T-helper 1 cell (primary cell): ENCODE results near the gene ANKRD52.
A peak's percentile ranks its signal among the peaks of the same experiment; 100 is the strongest.

Experiments used
- DNase-seq, 5 donors: peaks; one replicate each; pipeline ENCODE4 v3.0.0-alpha.2; 2012 to 2020

Gene ANKRD52

DNA sequence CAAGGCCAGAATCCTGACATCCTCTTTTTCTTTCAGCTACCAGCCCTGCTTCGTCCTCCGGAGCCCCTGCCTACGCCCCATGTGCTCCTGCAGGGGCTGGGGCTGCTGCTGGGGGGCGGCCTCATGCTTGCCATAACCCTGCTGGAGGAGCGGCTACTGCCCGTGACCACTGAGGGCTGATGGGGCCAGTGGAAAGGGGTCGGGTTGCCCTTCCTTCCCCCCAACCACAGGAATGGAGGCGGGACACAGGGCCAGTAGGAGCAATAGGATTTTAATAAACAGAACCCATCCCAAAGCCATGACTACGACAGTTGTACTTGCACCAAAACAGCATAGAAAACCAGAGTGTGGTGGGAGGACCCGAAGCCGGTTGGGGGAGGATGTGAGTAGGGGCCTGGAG lies 20.6 kb downstream of the ANKRD52 start:
- no peak for DNase-seq

DNA sequence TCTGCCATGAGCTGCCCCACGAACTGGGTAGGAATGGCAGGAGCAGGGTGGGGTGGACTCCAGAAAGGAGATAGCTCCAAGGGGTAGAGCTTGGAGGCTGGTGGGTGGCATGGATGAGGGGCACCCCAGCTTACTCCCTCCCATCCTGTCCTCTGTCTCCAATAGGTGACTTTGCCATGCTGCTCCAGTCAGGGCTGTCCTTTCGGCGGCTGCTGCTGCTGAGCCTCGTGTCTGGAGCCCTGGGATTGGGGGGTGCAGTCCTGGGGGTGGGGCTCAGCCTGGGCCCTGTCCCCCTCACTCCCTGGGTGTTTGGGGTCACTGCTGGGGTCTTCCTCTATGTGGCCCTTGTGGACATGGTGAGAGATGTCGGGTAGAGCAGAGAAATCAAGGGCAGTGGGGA lies 21.2 kb downstream of the ANKRD52 start:
- no peak for DNase-seq

DNA sequence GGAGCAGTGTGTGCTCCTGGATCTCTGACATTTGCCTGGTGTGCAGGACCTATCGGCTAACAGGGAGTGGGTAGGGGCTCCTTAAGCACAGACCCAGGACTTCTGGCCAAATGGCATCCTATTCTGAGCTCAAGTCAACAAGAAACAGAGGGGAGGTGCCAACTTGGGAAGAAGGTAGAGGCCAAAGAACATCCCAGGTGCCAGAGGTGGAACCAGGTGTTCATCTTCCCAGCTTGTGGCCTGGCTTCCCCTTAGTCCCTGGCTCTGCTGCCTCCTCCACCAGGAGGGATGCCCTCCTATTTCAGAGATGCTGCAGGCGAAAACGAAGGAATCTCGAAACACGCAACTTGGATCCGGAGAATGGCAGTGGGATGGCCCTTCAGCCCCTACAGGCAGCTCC lies 22.1 kb downstream of the ANKRD52 start:
- DNase-seq, result no peak

DNA sequence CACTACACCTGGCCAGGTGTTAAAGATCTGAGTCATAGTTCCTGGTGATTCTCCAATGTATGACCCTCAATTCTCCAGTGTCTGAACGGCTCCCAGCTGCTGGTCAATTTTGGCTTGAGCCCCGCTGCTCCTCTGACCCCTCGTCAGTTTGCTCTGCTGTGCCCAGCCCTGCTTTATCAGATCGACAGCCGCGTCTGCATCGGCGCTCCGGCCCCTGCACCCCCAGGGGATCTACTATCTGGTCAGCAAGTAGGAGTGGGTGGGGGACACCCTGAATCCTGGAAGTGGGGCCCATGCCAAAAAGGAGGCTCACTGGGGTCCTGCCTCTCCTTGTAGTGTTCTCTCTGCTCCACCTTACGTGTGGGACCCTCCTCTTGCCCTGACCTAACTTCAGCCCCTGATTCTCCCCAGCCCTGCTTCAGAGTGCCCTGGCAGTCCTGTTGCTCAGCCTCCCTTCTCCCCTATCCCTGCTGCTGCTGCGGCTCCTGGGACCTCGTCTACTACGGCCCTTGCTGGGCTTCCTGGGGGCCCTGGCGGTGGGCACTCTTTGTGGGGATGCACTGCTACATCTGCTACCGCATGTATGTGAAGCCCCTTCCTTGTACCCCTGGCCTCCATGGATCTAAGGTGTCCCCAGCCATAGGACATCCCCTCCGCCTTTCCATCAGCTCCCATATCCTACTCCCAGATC lies 23.3 kb downstream of the ANKRD52 start:
- DNase-seq, result no peak

DNA sequence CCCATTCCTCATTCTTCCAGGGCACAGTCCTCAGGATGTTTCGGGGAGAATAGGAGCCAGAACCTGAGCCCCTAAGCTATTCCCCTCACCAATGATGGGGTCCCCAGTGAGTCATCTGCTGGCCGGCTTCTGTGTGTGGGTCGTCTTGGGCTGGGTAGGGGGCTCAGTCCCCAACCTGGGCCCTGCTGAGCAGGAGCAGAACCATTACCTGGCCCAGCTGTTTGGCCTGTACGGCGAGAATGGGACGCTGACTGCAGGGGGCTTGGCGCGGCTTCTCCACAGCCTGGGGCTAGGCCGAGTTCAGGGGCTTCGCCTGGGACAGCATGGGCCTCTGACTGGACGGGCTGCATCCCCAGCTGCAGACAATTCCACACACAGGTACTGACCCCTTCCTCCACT lies 27.0 kb downstream of the ANKRD52 start:
- DNase-seq, result no peak

DNA sequence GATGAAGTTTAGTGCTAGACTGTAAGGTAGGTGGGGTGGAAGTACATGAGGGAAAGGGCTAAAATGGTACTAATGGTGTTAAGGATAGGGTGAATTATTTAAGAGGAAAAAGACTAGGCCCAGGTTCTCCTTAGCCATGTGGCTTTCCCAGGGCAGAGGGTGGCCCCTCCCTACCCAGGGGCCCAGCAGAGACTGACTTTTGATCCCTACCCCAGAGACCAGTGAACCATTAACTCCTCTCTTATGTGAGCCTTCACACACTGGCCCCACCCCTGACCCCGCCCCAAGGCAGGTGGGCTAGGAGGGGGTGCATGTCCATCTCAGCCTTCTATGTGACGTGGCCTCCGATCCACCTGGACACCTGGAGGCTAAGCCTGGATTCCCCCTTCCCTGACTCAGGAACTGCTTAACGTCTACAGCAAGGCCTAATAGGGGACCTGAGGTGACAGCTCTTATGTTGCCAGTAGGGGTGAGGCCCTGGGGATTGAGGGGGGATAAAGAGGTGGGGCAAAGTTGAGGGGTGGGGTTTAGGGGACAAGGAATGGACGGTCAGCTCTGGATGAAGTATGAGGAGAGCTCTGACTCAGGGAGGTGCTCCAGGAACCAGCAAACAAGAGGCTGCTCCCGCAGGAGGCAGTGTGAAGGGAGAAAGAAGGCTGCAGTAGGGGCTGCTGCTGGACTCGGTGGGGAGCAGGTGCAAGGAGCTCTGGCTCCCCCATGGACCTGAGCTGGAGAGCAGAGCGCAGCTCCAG lies 27.6 kb downstream of the ANKRD52 start:
- DNase-seq, result no peak

DNA sequence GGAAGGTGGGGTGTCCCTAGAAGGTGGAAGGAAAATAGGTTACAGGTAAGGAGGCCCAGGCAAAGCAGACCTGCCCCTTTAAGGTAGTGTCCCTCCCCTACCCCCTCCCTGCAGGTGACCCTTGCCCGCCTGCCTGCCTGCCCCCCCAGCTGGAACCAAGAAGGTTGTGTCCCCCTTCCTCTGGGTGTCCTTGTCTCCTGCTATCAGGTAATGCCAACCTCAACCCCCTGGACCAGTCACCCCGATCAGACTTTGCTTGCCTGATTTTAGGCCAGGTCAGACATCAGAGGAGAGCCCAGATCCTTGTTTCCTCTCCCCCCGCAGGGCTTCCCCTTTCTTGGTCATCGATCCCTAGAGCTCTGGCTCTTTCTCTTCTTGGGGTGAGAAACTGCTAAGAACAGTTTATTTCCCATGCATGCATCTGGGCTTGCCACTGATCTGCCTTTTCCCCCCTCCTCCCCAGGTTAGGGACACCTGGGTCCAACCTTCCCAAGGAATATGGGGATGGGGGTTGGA lies 28.2 kb downstream of the ANKRD52 start, which contains the start of gene SLC39A5:
Gene SLC39A5, plus strand, starts transcription at position 136 of the 516 bp plus-strand sequence. CDS start 1,224 bp downstream, outside the sequence.
- no peak for DNase-seq

DNA sequence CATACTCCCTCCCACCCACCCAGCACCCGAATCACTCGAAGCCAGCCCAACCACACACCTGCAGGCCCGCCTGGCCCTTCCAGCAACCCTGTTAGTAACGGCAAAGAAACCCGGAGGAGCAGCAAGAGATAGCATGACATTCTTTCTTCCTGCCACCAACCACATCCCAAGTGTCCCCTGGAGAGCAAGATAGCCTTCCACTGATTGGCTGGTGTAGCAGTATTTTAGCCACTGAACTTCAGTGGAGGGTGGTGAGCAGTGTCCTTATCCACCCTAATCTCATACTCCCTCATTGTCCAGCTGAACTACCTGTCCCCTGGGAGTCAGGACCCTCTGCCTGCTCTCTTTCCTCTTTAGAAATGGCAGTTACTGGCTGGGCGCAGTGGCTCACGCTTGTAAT lies 29.1 kb downstream of the ANKRD52 start:
- no peak for DNase-seq

DNA sequence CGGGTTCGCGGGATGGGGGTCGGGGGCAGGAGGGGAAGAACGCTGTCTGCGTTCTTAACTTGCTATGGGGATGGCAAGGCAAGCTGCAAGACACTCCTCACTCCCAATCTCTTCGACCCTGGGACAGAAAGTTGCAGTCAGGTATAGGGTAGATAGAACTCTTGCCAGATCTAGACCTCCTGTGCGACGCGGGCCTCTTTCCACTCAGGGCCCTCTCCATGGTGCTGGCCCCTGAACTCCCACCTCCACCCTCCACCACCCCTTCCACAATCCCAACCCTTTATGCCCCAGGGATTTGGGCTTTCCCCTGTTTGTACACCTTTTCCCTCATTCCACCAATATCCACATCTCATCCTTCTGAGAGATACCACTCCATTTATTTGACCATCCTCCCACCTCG lies 33.2 kb downstream of the ANKRD52 start:
- DNase-seq, result no peak

DNA sequence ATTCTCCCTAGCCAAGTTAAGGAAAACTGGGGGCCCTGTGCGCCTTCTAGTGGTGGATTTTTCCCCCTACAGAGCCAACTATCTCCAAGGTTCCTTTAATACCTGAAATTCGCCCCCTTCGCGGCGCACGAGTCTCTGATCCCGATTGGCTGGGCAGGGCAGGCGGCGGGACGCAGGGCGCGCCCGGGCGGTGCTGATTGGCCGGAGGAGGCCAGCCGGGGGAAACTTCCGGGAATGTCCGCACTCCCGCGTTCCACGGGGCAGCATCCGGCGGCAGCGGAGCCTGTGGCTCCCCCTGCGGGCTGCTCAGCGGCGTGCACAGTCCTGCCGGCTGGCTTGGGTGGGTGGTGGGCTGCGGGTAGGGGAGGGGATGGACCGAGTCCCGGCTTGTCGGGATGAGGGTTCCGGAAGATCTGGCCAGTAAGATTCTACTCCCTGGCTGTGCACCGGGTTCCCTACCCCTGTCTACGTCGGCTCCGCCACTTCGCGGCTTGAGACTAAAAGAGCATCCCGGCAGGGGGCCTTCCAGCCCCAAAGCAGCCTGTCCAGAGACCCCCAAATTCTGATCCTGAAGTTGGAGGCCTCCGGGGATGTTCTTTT lies 34.0 kb downstream of the ANKRD52 start, which contains the start of gene NABP2:
Gene NABP2, plus strand, starts transcription at position 241 of the 600 bp plus-strand sequence. CDS start 515 bp downstream, outside the sequence.
- peak; percentile 86 to 95 (median 88) for DNase-seq

DNA sequence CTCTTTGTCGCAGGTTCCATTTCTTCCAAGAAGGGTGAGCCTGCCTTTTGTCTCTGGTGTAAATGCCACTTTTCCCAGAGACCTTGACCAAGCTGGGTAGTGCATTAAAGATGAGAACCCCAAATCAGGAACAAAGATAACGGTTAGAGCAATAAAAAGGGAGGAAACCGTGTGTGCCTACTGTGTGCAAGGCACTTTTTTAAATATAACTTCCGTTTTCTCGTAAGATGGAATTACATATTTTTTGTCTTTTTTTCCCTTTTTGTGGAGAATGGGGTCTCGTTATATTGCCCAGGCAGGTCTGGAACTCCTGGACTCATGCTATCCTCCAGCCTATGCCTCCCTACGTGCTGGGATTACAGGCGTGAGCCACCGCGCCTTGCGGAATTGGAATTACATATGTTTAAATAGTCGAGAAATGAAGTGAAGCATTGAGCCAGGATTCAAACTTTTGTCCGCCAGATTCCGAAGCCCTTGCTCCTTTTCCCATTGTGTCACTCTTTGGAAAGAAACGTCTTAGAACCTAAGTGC lies 34.5 kb downstream of the ANKRD52 start:
- DNase-seq, result no peak

DNA sequence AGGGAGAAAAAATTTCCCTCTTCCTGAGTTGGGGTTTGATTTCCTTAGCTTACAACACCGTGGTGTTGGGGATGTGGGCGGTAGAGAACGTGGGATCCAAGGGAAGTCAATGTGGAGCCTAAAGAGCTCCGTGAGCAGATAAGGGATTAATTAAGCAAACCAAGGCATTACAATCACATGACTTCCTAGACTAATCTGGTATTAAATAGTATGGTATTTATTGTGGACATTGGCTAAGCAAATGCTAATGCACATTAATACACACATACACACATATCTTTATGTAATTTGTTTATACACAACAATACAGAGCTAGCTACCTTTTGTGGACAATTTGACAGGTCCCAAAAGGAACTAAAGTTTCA lies 35.7 kb downstream of the ANKRD52 start:
- DNase-seq, result no peak

DNA sequence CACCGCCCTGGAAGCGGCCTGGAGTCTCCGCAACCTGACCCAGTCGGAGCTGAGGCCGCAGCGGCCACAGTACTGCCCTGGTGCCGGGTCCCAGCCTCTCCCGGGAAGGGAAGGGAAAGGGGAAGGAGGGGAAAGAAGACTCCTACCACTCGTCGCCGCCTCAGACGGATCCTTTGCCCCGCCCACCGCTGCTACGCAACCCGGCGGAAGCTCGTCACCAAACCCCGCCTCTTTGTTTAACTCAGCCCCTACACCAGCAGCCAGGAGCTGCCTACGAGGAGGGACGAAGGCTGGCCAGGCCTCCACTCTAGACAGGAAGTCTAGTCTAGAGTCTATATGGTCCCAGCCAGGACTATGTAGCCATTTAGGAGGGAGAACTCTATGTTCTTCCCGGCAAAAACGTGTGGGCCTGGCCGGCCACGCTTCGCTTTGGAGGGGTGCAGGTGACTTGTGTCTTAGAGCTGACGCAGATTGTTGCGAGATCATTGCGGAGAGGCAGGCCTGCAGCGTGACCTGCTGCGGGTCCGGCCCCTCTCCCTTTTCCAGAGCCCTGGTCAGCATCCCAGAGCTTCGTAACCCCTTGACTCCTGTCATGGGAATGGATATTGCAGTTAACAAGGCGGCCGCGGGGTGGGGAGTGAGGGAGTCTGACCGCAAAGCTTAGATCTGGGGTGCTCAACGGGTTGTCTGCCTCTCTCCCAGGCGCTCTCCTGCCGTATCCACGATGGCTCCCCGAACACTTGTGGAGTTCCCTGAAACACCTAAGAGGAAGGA lies 36.2 kb downstream of the ANKRD52 start, which contains the start of gene RNF41:
Gene RNF41, minus strand, starts transcription at position 166 of the 774 bp plus-strand sequence. CDS start 7,875 bp downstream, outside the sequence.
- peak; percentile 85 to 93 (median 89) for DNase-seq

DNA sequence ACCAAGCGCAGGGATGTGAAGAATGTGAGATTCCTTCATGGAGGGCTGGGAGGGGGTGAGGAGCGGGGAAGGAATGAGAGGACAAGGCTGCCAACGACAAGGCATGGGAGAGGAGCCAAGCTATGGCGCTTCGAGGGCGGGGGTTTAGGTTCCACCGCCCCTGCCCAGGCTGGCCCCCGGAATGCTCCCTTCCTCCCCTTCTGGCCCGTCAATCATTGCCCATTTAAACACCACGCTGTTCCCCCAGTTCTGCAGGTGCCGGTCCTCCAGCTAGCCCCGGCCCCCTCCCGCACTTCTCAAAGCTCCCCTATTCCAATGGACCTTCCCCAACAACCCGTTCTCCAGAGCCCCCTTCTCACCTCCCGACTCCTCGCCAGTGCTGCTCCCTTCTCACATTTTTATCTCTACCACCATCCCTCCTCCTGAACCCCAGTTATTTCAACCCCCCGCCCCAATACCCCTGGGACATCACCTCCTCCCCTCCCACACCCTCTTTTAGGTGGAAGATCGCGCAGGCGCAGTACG lies 36.9 kb downstream of the ANKRD52 start:
- no peak for DNase-seq

DNA sequence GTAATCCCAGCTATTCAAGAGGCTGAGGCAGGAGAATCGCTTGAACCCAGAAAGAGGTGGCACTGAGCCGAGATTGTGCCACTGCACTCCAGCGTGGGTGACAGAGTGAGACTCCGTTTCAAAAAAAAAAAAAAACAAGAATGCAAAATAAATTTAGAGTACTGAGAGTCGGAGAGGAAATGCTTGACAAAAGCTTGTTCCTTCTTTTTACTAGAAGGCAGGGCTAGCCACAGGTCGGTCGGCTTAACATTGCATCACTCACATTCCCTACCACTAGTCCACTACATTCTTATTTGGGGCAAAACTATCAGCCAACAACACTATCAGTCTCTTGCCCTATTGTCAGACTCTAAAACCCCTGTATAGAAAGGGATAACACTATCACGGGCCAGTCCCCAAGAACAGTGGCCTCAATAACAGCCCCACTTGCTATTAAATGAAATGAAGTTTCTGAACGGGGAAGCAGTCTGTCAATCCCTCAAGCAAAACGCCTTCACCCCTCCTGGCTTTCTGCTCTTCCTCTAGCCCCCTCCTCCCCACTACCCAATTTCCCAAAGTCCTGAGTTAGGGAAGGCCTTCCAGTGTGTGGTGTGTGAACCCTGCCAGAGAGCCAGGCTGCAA lies 37.5 kb downstream of the ANKRD52 start:
- DNase-seq, result no peak

DNA sequence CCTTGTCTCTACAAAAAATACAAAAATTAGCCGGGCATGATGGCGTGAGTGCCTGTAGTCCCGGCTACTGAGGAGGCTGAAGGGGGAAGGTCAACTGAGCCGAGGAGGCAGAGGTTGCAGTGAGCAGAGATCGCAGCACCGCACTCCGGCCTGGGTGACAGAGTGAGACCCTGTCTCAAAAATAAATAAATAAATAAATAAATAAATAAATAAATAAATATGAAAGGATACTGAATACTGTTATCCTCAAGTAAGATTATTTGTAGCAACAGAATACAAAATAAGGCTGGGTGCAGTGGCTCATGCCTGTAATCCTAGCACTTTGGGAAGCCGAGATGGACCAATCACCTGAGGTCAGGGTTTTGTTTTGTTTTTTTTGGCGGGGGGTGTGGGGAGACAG lies 38.3 kb downstream of the ANKRD52 start:
- DNase-seq, result no peak

DNA sequence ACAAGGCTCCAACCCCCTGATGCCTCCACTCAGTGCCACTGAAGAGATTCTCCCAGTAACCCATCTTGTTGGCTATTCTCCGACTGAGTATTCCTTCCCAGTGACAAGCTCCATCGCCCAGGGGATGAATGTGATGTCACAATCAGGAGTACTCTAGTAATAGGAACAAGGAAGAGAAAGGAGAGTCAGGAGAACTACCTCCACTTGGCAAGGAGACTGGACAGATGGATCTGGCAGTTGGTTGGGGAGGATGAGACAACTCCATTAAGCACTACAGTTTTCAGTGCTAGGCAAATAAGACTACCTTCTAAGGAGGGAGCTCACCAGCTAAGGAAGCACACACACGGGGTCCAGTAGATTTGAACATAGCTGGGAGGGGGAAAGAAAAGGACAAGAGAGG lies 41.7 kb downstream of the ANKRD52 start:
- no peak for DNase-seq

DNA sequence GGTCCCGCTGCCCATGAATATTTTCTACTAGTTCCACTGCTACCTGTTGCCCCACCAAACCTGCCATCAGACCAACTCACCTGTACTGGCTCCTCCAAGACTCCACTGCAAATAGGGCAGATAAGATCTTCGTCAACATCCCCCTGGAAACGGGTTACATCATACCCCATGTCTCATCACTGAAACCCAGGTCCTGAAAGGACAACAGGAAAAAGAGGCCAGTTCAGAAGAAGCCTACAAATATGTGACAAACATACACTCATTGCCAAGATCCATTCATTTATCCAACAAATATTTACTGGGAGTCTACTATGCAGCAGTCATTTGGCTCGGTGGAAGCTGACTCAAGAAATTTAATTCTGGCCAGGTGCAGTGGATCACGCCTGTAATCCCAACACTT lies 44.3 kb downstream of the ANKRD52 start:
- no peak for DNase-seq

DNA sequence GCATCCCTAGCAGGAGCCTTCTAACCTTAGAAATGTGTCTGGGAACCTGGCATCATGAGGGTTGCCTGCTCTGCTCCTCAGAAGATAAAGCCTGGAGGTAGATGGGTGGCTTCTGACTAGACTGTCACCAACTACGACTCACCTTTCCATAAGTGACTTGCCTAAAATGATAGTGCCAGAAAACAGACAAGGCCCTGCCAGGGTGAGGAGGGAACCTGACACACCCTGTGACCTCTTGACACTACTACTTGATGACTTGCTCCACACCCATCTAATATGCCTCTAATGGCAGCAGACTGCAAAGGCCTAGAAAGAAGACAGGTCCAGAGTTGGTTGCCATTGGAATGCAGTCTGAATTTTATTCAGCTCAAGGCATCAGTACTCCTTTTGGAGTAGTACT lies 45.8 kb downstream of the ANKRD52 start:
- DNase-seq, result no peak

DNA sequence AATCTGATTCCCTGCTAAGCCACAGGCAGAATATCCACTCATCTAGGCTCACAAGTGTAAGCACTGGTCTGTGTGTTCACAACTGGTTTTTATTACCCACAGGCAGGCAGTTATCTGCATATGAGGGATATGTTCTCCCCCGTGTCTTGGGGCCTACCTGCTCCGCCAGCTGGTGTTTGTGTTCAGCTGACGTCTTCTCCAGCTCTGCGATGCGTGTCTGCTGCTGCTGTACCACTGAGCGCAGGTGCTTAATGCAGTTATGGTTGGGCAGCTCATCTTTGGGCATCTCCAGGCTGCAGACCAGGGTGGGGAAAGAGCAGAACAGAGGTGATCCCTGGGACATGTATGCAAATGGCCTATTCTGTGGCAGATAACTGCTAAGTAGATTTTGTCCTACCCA lies 50.2 kb downstream of the ANKRD52 start:
- DNase-seq, result no peak

DNA sequence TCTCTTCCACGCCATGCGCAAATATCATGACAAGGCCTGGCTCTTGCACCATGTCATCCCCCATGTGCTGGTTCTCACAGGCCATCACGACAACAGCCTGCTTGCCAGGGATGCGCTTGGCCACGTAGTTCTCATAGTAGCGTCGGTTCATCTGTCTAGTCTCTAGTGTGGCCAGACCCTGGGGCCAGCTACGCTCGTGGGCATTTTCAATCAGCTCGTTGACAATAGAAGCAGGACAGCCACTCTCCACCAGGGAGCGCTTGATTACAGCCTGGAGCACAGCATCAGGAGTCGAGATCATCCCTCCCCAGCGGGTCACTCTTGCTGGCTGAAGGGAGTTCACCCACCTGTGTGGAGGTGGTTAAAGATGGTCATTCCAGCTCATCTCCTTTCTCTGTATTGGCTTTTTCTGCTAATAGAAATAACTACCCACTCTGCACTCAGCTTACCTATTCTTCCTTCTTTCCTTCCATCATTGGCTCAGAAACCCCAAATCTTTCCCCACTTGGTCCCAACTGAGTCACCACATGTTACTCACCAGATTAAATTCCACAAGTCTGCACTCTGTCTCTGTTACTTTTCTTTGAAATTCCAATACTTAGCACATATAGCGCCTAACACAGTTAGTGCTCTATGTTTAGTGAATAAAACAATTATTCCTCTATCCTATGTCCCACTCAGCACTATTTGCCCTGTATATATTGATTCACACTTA lies 51.6 kb downstream of the ANKRD52 start:
- peak in 4 of 5 donors; percentile 12 to 32 (median 28) for DNase-seq
